ENCODE results near the gene TSHR. TPM values are rescaled to one million over a fixed set of nuclear protein-coding genes. Genes with fewer than 3 reads are reported as not detected.

Gene TSHR
- total and polyA plus RNA-seq, 2 donors (not counting 3 experiments of a cell fraction or from before 2014, with no cell fraction given), result not detected

DNA sequence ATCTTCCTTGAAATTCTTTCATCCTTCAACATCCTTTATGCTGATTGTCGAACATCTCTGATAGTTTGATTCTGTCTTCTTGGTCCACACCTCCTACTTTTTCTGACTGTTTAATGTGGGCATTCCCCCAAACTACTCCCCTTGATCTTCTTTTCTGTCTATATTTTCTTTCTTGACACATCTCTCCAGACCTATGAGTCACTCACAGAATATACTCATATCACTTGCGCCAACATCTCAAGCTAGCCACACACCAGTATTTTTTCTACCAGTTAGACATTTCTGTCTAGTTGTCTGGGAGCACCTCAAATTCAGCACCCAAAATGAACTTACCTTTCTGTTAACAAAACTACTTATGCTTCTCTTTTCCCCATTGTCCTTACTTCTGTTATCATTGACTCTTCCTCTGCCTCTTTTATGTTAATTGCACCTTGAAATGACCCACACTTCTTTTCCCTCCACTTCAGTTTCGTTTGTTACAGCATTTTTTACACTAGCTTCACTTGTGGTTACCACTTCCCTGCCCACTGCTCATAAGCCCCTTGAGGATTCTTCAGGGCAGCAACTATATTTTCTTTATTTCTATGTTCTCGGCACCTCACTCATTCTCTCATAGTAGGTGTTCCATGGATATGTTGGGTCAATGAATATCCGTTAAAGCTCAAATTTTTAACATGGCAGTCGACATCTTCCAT lies 33.5 kb downstream of the TSHR start:
- Histone ChIP-seq H3K4me3 (replicated peaks in 1 of 3; ENCODE audit: insufficient read depth in 1 of 3, low read depth in 1 of 3, low read length in 3 of 3) (no peak overlapping the region), H3K9me1 (replicated peaks; ENCODE audit: control insufficient read depth, extremely low read depth, insufficient read depth, low read length) (no peaks in the 10 kb centered on the region), H3K27me3 (ENCODE audit: control insufficient read depth in 2 of 2, insufficient read depth in 2 of 2, low read length in 2 of 2) (peaks cover 0 to 9% of the 10 kb centered on the region in 2 experiments), H3K9ac (replicated peaks; ENCODE audit: extremely low read depth, insufficient read depth, low read length) (no peak overlapping the region), H4K20me1 (replicated peaks; ENCODE audit: control insufficient read depth, extremely low read depth, insufficient read depth, low read length) (no peaks in the 10 kb centered on the region), H2AFZ (ENCODE audit: low read depth, low read length) (no peak overlapping the region), H3K4me1 (ENCODE audit: control insufficient read depth, extremely low read depth, insufficient read depth, low read length) (no peaks in the 10 kb centered on the region), H3K79me2 (ENCODE audit: control insufficient read depth, insufficient read depth, low read length) (no peaks in the 10 kb centered on the region), H3K27ac (ENCODE audit: insufficient read depth, low read depth, low read length) (no peak overlapping the region), H3K4me2 (ENCODE audit: insufficient read depth, low read length) (no peak overlapping the region), H3K36me3 (ENCODE audit: control insufficient read depth in 2 of 2, extremely low read depth in 1 of 2, insufficient read depth in 2 of 2, low read length in 2 of 2) (no peaks in the 10 kb centered on the region), H3K9me3 (replicated peaks; ENCODE audit: control insufficient read depth, insufficient read depth, low read length) (no peaks in the 10 kb centered on the region)
- DNase-seq (ENCODE audit: low read depth, low spot score), result no peak
- intact Hi-C loops (cut with micrococcal nuclease) (loop anchor here (5.0 kb wide), 2 partner anchors 137 to 473 kb away; no protein-coding TSS in a partner anchor), dilution Hi-C loops (cut with MboI; ENCODE audit: extremely low pct_ligation_motif_present, low sequenced_read_pairs) (no loop called here)
- ChIA-PET POLR2A (no interaction called here), CTCF (interaction anchor here (1.0 to 5.0 kb wide), 6 partner anchors 9 to 933 kb away, joined by 3 to 99 read pairs (median 12); partner anchors contain the start of gene TSHR)
- no TSS peak for BruUV-seq (replicated peaks)
- no peak for TF ChIP-seq MAX (IDR thresholded peaks at IDR 0.05; ENCODE audit: insufficient read depth, insufficient read length)
- FAIRE-seq, result no peak

- BruUV-seq (replicated peaks), result no TSS peak
- intact Hi-C loops (cut with micrococcal nuclease) (no loop called here), dilution Hi-C loops (cut with MboI; ENCODE audit: extremely low pct_ligation_motif_present, low sequenced_read_pairs) (no loop called here)
- ChIA-PET POLR2A (no interaction called here), CTCF (no interaction called here)
- Histone ChIP-seq H3K4me3 (replicated peaks in 1 of 3; ENCODE audit: insufficient read depth in 1 of 3, low read depth in 1 of 3, low read length in 3 of 3) (no peak overlapping the region), H3K4me2 (ENCODE audit: insufficient read depth, low read length) (no peak overlapping the region), H3K79me2 (ENCODE audit: control insufficient read depth, insufficient read depth, low read length) (no peaks in the 10 kb centered on the region), H3K36me3 (ENCODE audit: control insufficient read depth in 2 of 2, extremely low read depth in 1 of 2, insufficient read depth in 2 of 2, low read length in 2 of 2) (no peaks in the 10 kb centered on the region), H3K9me3 (replicated peaks; ENCODE audit: control insufficient read depth, insufficient read depth, low read length) (no peaks in the 10 kb centered on the region), H4K20me1 (replicated peaks; ENCODE audit: control insufficient read depth, extremely low read depth, insufficient read depth, low read length) (no peaks in the 10 kb centered on the region), H3K27ac (ENCODE audit: insufficient read depth, low read depth, low read length) (no peak overlapping the region), H2AFZ (ENCODE audit: low read depth, low read length) (no peak overlapping the region), H3K9ac (replicated peaks; ENCODE audit: extremely low read depth, insufficient read depth, low read length) (no peak overlapping the region), H3K27me3 (ENCODE audit: control insufficient read depth in 2 of 2, insufficient read depth in 2 of 2, low read length in 2 of 2) (peaks cover 0 to 9% of the 10 kb centered on the region in 2 experiments), H3K9me1 (replicated peaks; ENCODE audit: control insufficient read depth, extremely low read depth, insufficient read depth, low read length) (no peaks in the 10 kb centered on the region), H3K4me1 (ENCODE audit: control insufficient read depth, extremely low read depth, insufficient read depth, low read length) (no peaks in the 10 kb centered on the region)
- FAIRE-seq (no peak), DNase-seq (ENCODE audit: low read depth, low spot score) (no peak)
- TF ChIP-seq MAX (IDR thresholded peaks at IDR 0.05; ENCODE audit: insufficient read depth, insufficient read length) (no peak), EZH2 (IDR thresholded peaks at IDR 0.05; ENCODE audit: borderline replicate concordance, low read depth, low read length, severe bottlenecking) (no peak), GATA2 (IDR thresholded peaks at IDR 0.05; ENCODE audit: insufficient read depth, insufficient read length, low read depth, low read length) (no peak), POLR2A (IDR thresholded peaks at IDR 0.05; ENCODE audit: low read depth, low read length) (no peak), MYC (IDR thresholded peaks at IDR 0.05; ENCODE audit: low read depth, low read length) (no peak), JUN (IDR thresholded peaks at IDR 0.05; ENCODE audit: borderline replicate concordance, insufficient read depth, insufficient read length, low read depth) (no peak), FOS (IDR thresholded peaks at IDR 0.05; ENCODE audit: borderline replicate concordance, insufficient read depth, low read length) (no peak), POLR2AphosphoS5 (IDR thresholded peaks at IDR 0.05; ENCODE audit: insufficient read depth, low read depth, low read length) (no peak)
- TF ChIP-seq, protein P1, sequence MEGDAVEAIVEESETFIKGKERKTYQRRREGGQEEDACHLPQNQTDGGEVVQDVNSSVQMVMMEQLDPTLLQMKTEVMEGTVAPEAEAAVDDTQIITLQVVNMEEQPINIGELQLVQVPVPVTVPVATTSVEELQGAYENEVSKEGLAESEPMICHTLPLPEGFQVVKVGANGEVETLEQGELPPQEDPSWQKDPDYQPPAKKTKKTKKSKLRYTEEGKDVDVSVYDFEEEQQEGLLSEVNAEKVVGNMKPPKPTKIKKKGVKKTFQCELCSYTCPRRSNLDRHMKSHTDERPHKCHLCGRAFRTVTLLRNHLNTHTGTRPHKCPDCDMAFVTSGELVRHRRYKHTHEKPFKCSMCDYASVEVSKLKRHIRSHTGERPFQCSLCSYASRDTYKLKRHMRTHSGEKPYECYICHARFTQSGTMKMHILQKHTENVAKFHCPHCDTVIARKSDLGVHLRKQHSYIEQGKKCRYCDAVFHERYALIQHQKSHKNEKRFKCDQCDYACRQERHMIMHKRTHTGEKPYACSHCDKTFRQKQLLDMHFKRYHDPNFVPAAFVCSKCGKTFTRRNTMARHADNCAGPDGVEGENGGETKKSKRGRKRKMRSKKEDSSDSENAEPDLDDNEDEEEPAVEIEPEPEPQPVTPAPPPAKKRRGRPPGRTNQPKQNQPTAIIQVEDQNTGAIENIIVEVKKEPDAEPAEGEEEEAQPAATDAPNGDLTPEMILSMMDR (IDR thresholded peaks at IDR 0.05; ENCODE audit: extremely low read depth in 1 of 2, insufficient read depth in 1 of 2, low read depth in 1 of 2, low read length in 2 of 2), result no peak
Measured at GRCh38 chr14:80992580-80992979, 37.2 kb downstream of the TSHR start.
